Measurements from ENCODE around the gene PRAC2. TPM values are rescaled to one million over a fixed set of nuclear protein-coding genes. Genes with fewer than 3 reads are reported as not detected.

The PRAC2 gene
- polyA plus RNA-seq, 1 of the 3 experiments (the other 2 are of a cell fraction): not detected

DNA sequence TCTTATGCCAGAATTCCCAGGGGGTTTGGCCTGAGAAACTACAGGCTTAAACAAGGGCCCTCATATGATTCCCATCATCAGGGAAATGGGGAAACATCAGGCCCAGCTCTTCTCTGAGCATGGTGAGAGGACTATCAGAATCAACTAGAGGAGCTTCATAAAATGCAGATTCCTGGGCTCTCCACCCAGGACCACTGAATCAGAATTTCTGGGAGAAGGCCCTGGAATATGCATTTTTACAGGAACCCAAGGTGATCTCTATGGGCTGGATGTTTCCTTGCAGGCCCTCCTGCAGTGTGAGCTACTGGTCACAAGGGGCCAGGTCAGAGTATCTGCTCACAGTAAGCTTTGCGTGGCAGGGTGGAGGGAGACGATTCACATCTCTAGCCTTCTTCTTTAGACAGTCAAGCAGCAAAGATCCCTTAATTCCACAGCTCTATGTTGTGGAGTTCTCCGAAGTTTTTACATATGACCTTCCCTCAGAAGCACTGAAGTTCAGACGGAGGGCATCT, 44.3 kb downstream of the PRAC2 start:
- no peaks in the 10 kb centered on the region for H3K9me2 ChIP-seq
- no peak overlapping the region for H3K9ac ChIP-seq
- H3K9me3 ChIP-seq: no peaks in the 10 kb centered on the region
- DNase-seq: no peak
- peaks cover 90% of the 10 kb centered on the region for H3K27me3 ChIP-seq (ENCODE audit: insufficient read depth)
- WGBS (ENCODE audit: low lambda C conversion rate): 20% methylated on average over 4 of the region's 4 CpGs
- H3K4me2 ChIP-seq: no peak overlapping the region
- no peak overlapping the region for H2AFZ ChIP-seq (ENCODE audit: low read depth)
- H4K20me1 ChIP-seq (ENCODE audit: insufficient read depth): no peaks in the 10 kb centered on the region
- H3K4me1 ChIP-seq (ENCODE audit: control insufficient read depth in 1 of 2, insufficient read depth in 2 of 2, low read depth in 1 of 2, low read length in 1 of 2): no peaks in the 10 kb centered on the region
- no peak overlapping the region for H3K27ac ChIP-seq (ENCODE audit: low read depth in 2 of 2, low read length in 1 of 2)
- no peaks in the 10 kb centered on the region for H3K36me3 ChIP-seq (replicated peaks in 1 of 2; ENCODE audit: control insufficient read depth in 1 of 2, insufficient read depth in 2 of 2, low read length in 1 of 2)
- ChIA-PET POLR2A (no interaction called here), CTCF (interaction anchor here (0.8 to 5.0 kb wide), 8 partner anchors 18 to 265 kb away, joined by 3 to 24 read pairs (median 4); no protein-coding TSS in a partner anchor)
- H3K4me3 ChIP-seq (ENCODE audit: low read depth in 2 of 2, low read length in 1 of 2): no peak overlapping the region
- no peaks in the 10 kb centered on the region for H3K79me2 ChIP-seq (ENCODE audit: insufficient read depth)
- no peak for TF ChIP-seq YY1 (IDR thresholded peaks at IDR 0.05; ENCODE audit: low read depth)
- TF ChIP-seq GABPA (IDR thresholded peaks at IDR 0.05; ENCODE audit: low read depth): no peak
- TF ChIP-seq, protein P1, sequence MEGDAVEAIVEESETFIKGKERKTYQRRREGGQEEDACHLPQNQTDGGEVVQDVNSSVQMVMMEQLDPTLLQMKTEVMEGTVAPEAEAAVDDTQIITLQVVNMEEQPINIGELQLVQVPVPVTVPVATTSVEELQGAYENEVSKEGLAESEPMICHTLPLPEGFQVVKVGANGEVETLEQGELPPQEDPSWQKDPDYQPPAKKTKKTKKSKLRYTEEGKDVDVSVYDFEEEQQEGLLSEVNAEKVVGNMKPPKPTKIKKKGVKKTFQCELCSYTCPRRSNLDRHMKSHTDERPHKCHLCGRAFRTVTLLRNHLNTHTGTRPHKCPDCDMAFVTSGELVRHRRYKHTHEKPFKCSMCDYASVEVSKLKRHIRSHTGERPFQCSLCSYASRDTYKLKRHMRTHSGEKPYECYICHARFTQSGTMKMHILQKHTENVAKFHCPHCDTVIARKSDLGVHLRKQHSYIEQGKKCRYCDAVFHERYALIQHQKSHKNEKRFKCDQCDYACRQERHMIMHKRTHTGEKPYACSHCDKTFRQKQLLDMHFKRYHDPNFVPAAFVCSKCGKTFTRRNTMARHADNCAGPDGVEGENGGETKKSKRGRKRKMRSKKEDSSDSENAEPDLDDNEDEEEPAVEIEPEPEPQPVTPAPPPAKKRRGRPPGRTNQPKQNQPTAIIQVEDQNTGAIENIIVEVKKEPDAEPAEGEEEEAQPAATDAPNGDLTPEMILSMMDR (IDR thresholded peaks at IDR 0.05): no peak
- TF ChIP-seq, protein P2, sequence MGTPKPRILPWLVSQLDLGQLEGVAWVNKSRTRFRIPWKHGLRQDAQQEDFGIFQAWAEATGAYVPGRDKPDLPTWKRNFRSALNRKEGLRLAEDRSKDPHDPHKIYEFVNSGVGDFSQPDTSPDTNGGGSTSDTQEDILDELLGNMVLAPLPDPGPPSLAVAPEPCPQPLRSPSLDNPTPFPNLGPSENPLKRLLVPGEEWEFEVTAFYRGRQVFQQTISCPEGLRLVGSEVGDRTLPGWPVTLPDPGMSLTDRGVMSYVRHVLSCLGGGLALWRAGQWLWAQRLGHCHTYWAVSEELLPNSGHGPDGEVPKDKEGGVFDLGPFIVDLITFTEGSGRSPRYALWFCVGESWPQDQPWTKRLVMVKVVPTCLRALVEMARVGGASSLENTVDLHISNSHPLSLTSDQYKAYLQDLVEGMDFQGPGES (IDR thresholded peaks at IDR 0.05; ENCODE audit: low read depth, low read length): no peak
- TF ChIP-seq, protein P3, sequence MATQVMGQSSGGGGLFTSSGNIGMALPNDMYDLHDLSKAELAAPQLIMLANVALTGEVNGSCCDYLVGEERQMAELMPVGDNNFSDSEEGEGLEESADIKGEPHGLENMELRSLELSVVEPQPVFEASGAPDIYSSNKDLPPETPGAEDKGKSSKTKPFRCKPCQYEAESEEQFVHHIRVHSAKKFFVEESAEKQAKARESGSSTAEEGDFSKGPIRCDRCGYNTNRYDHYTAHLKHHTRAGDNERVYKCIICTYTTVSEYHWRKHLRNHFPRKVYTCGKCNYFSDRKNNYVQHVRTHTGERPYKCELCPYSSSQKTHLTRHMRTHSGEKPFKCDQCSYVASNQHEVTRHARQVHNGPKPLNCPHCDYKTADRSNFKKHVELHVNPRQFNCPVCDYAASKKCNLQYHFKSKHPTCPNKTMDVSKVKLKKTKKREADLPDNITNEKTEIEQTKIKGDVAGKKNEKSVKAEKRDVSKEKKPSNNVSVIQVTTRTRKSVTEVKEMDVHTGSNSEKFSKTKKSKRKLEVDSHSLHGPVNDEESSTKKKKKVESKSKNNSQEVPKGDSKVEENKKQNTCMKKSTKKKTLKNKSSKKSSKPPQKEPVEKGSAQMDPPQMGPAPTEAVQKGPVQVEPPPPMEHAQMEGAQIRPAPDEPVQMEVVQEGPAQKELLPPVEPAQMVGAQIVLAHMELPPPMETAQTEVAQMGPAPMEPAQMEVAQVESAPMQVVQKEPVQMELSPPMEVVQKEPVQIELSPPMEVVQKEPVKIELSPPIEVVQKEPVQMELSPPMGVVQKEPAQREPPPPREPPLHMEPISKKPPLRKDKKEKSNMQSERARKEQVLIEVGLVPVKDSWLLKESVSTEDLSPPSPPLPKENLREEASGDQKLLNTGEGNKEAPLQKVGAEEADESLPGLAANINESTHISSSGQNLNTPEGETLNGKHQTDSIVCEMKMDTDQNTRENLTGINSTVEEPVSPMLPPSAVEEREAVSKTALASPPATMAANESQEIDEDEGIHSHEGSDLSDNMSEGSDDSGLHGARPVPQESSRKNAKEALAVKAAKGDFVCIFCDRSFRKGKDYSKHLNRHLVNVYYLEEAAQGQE (IDR thresholded peaks at IDR 0.05; ENCODE audit: low read depth, low read length): no peak
- TF ChIP-seq MXI1 (IDR thresholded peaks at IDR 0.05; ENCODE audit: low read depth, low read length): no peak
- TF ChIP-seq ELF1 (IDR thresholded peaks at IDR 0.05): no peak
- no peak for TF ChIP-seq SIN3A (IDR thresholded peaks at IDR 0.05; ENCODE audit: borderline replicate concordance, low read depth, low read length)
- TF ChIP-seq SMC3 (IDR thresholded peaks at IDR 0.05; ENCODE audit: low read depth, low read length): no peak
- H3F3A ChIP-seq (replicated peaks; ENCODE audit: insufficient read depth): no peaks in the 10 kb centered on the region
